DND-41 (cell line): Measurements from ENCODE around the gene CFAP65.

Source experiments
- EZH2 ChIP-seq: IDR thresholded peaks from 3 replicates; pipeline ENCODE4 v1.6.1; 2012; ENCODE audit warnings: borderline replicate concordance, low read depth, mild to moderate bottlenecking, moderate library complexity, low read length, inconsistent platforms; ENCODE audit not compliant: severe bottlenecking
- TF ChIP-seq, protein P1 (sequence below): IDR thresholded peaks from 2 replicates; pipeline ENCODE4 v1.5.1; 2012; ENCODE audit warnings: borderline replicate concordance, low read length, moderate library complexity, mild to moderate bottlenecking; ENCODE audit not compliant: poor library complexity, severe bottlenecking; ENCODE audit errors: extremely low read depth

- TF ChIP-seq, protein P1, sequence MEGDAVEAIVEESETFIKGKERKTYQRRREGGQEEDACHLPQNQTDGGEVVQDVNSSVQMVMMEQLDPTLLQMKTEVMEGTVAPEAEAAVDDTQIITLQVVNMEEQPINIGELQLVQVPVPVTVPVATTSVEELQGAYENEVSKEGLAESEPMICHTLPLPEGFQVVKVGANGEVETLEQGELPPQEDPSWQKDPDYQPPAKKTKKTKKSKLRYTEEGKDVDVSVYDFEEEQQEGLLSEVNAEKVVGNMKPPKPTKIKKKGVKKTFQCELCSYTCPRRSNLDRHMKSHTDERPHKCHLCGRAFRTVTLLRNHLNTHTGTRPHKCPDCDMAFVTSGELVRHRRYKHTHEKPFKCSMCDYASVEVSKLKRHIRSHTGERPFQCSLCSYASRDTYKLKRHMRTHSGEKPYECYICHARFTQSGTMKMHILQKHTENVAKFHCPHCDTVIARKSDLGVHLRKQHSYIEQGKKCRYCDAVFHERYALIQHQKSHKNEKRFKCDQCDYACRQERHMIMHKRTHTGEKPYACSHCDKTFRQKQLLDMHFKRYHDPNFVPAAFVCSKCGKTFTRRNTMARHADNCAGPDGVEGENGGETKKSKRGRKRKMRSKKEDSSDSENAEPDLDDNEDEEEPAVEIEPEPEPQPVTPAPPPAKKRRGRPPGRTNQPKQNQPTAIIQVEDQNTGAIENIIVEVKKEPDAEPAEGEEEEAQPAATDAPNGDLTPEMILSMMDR: no peak
- no peak for TF ChIP-seq EZH2
Observed at GRCh38 chr2:219022616-219023015, 18.7 kb downstream of the CFAP65 start.
